Measurements from ENCODE around the gene TOMM20. TPM values are rescaled to one million over a fixed set of nuclear protein-coding genes. Genes with fewer than 3 reads are reported as not detected.

The TOMM20 gene
- total and polyA plus RNA-seq, 2 experiments from 2014 or later: 75.7 to 103 TPM

DNA sequence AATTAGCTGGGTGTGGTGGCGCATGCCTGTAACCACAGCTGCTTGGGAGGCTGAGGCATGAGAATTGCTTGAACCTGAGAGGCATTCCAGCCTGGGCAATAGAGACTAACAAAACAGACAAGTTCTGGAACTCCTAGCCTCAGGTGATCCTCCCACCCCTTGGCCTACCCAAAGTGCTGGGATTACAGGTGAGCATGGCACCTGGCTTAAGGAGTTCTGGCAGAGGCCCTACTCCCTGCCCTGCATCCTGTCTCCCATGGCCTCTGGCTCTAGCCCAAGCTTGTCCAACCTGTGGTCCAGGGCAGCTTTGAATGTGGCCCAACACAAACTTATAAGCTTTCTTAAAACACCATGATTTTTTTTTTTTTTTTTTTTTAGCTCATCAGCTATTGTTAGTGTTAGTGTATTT is 20.4 kb downstream of the TOMM20 start:
- TF ChIP-seq EZH2 (IDR thresholded peaks at IDR 0.05; ENCODE audit: insufficient read depth, poor library complexity, severe bottlenecking): no peak
- no peak for TF ChIP-seq EZH2phosphoT487 (IDR thresholded peaks at IDR 0.05; ENCODE audit: insufficient read depth, low read depth)
- H3K4me1 ChIP-seq (ENCODE audit: insufficient read depth): peaks cover 21% of the 10 kb centered on the region
- no peaks in the 10 kb centered on the region for H4K20me1 ChIP-seq (ENCODE audit: insufficient read depth)
- 100% methylated on average over 1 of the region's 1 CpG for WGBS, 2 experiments (ENCODE audit: low coverage in 1 of 2, low lambda C conversion rate in 2 of 2, missing lambda C conversion rate in 2 of 2)
- H3K27me3 ChIP-seq (replicated peaks; ENCODE audit: insufficient read depth): no peaks in the 10 kb centered on the region
- H3F3A ChIP-seq (ENCODE audit: insufficient read depth): peaks cover 56% of the 10 kb centered on the region
- H2AFZ ChIP-seq: no peak overlapping the region
- H3K79me2 ChIP-seq (ENCODE audit: insufficient read depth): peaks cover 30% of the 10 kb centered on the region
- no peak overlapping the region for H3K4me2 ChIP-seq (ENCODE audit: unreplicated experiment)
- no peak overlapping the region for H3K4me3 ChIP-seq
- no peak overlapping the region for H3K27ac ChIP-seq
- no peak for DNase-seq
- no peak overlapping the region for H3K9ac ChIP-seq
- in situ Hi-C loops (cut with MboI): loop anchor here (25.0 kb wide), 1 partner anchor 996 kb away; no protein-coding TSS in a partner anchor
- H3K9me3 ChIP-seq (ENCODE audit: low read depth): no peaks in the 10 kb centered on the region
- no peaks in the 10 kb centered on the region for H3K9me2 ChIP-seq (ENCODE audit: insufficient read depth)
- H3K36me3 ChIP-seq (ENCODE audit: low read depth): peaks cover 38% of the 10 kb centered on the region

GRCh38 chr1:235107368-235108184 is 21.1 kb downstream of the TOMM20 start:
- in situ Hi-C loops (cut with MboI): loop anchor here (25.0 kb wide), 1 partner anchor 995 kb away; no protein-coding TSS in a partner anchor
- Histone ChIP-seq H2AFZ (no peak overlapping the region), H3K4me3 (no peak overlapping the region), H3K79me2 (ENCODE audit: insufficient read depth) (peaks cover 24% of the 10 kb centered on the region), H3K27me3 (replicated peaks; ENCODE audit: insufficient read depth) (no peaks in the 10 kb centered on the region), H3K9me3 (ENCODE audit: low read depth) (no peaks in the 10 kb centered on the region), H3K36me3 (ENCODE audit: low read depth) (peaks cover 32% of the 10 kb centered on the region), H3K27ac (no peak overlapping the region), H4K20me1 (ENCODE audit: insufficient read depth) (no peaks in the 10 kb centered on the region), H3K4me1 (ENCODE audit: insufficient read depth) (peaks cover 15% of the 10 kb centered on the region), H3K4me2 (ENCODE audit: unreplicated experiment) (no peak overlapping the region), H3K9ac (no peak overlapping the region), H3K9me2 (ENCODE audit: insufficient read depth) (no peaks in the 10 kb centered on the region), H3F3A (ENCODE audit: insufficient read depth) (peaks cover 51% of the 10 kb centered on the region)
- no peak for TF ChIP-seq EZH2 (IDR thresholded peaks at IDR 0.05; ENCODE audit: insufficient read depth, poor library complexity, severe bottlenecking)
- TF ChIP-seq EZH2phosphoT487 (IDR thresholded peaks at IDR 0.05; ENCODE audit: insufficient read depth, low read depth): no peak
- WGBS, 2 experiments (ENCODE audit: low coverage in 1 of 2, low lambda C conversion rate in 2 of 2, missing lambda C conversion rate in 2 of 2): 90 to 91% methylated on average over 16 of the region's 16 CpGs
- no peak for DNase-seq

- H3K9ac ChIP-seq: no peak overlapping the region
- H2AFZ ChIP-seq: no peak overlapping the region
- no peaks in the 10 kb centered on the region for H3K9me2 ChIP-seq (ENCODE audit: insufficient read depth)
- WGBS, 2 experiments (ENCODE audit: low coverage in 1 of 2, low lambda C conversion rate in 2 of 2, missing lambda C conversion rate in 2 of 2): 93 to 97% methylated on average over 4 of the region's 4 CpGs
- no peak overlapping the region for H3K4me2 ChIP-seq (ENCODE audit: unreplicated experiment)
- H3K79me2 ChIP-seq (ENCODE audit: insufficient read depth): peaks cover 13% of the 10 kb centered on the region
- in situ Hi-C loops (cut with MboI): loop anchor here (25.0 kb wide), 1 partner anchor 994 kb away; no protein-coding TSS in a partner anchor
- TF ChIP-seq EZH2 (IDR thresholded peaks at IDR 0.05; ENCODE audit: insufficient read depth, poor library complexity, severe bottlenecking) (no peak), EZH2phosphoT487 (IDR thresholded peaks at IDR 0.05; ENCODE audit: insufficient read depth, low read depth) (no peak)
- H4K20me1 ChIP-seq (ENCODE audit: insufficient read depth): no peaks in the 10 kb centered on the region
- peaks cover 20% of the 10 kb centered on the region for H3K36me3 ChIP-seq (ENCODE audit: low read depth)
- H3K9me3 ChIP-seq (ENCODE audit: low read depth): no peaks in the 10 kb centered on the region
- H3K27ac ChIP-seq: no peak overlapping the region
- no peaks in the 10 kb centered on the region for H3K27me3 ChIP-seq (replicated peaks; ENCODE audit: insufficient read depth)
- peaks cover 46% of the 10 kb centered on the region for H3F3A ChIP-seq (ENCODE audit: insufficient read depth)
- no peak overlapping the region for H3K4me3 ChIP-seq
- no peak for DNase-seq
- H3K4me1 ChIP-seq (ENCODE audit: insufficient read depth): peaks cover 11% of the 10 kb centered on the region; the same call in 1 of the 2 replicates
These were observed 22.2 kb downstream of the TOMM20 start for GRCh38 chr1:235106457-235106856.

DNA sequence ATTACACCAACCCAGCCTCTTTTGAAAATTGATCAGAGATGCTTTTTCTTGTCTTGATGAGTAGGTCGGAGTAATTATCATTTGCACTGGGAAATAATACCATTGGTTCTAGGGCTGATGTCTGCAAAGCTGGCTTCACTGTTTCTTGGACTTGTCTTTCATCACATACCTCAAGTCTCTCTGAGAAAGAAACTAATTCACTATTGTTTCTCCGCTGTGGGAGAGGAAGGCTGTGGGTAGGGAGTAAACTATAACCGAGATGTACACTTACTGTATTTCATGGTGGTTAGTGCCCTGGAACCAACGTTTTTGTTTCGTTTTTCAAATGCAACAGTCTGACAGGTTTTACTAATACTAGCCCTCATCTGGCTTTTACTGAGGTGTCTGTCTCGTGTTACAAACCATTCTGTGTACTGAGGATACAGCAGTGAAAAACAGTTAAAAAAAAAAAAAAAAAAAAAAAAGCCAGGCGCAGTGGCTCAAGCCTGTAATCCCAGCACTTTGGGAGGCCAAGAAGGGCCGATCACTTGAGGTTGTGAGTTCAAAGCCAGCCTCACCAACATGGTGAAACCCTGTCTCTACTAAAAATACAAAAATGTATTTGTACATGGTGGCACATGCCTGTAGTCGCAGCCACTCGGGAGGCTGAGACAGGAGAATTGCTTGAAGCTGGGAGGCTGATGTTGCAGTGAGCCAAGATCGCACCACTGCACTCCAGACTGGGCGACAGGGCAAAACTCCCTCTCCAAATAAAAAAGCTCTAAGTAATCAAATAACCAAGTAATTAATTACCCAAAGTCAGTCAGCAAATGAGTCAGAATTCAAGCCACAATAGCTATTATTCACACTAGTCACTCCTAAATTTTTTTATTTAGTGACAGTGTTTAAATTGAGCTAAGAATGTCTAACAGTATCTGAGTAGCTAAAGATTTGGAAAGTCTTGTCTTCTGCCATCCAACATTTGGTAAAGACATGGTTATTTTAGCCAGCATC is 23.3 kb downstream of the TOMM20 start:
- Histone ChIP-seq H3K9me3 (ENCODE audit: low read depth) (no peaks in the 10 kb centered on the region), H3K27ac (peak overlapping the region; percentile 9; the same call in 1 of the 2 replicates), H3K79me2 (ENCODE audit: insufficient read depth) (peaks cover 2% of the 10 kb centered on the region; the same call in 1 of the 2 replicates), H3K4me2 (ENCODE audit: unreplicated experiment) (peak overlapping the region; percentile 85), H3K9ac (0 out of 2 replicates have a peak overlapping the region, but pooled peaks have one; percentile 14), H3K4me1 (ENCODE audit: insufficient read depth) (peaks cover 11% of the 10 kb centered on the region; the same call in 1 of the 2 replicates), H3K27me3 (replicated peaks; ENCODE audit: insufficient read depth) (no peaks in the 10 kb centered on the region), H3K9me2 (ENCODE audit: insufficient read depth) (no peaks in the 10 kb centered on the region), H3K4me3 (peak overlapping the region; percentile 58), H3F3A (ENCODE audit: insufficient read depth) (peaks cover 38% of the 10 kb centered on the region), H4K20me1 (ENCODE audit: insufficient read depth) (no peaks in the 10 kb centered on the region), H3K36me3 (ENCODE audit: low read depth) (peaks cover 9% of the 10 kb centered on the region), H2AFZ (no peak overlapping the region)
- DNase-seq: peak; percentile 32
- in situ Hi-C loops (cut with MboI): loop anchor here (25.0 kb wide), 1 partner anchor 993 kb away; no protein-coding TSS in a partner anchor
- 63 to 64% methylated on average over 12 of the region's 12 CpGs for WGBS, 2 experiments (ENCODE audit: low coverage in 1 of 2, low lambda C conversion rate in 2 of 2, missing lambda C conversion rate in 2 of 2)
- TF ChIP-seq EZH2 (IDR thresholded peaks at IDR 0.05; ENCODE audit: insufficient read depth, poor library complexity, severe bottlenecking): no peak
- TF ChIP-seq EZH2phosphoT487 (IDR thresholded peaks at IDR 0.05; ENCODE audit: insufficient read depth, low read depth): no peak
